ENCODE measurements around the gene MYOZ2.

Gene MYOZ2

GRCh38 chr4:119197772-119198212, 62.2 kb downstream of the MYOZ2 start (continued):
- TF ChIP-seq ZNF580 (tag by site-specific recombination; IDR thresholded peaks at IDR 0.05) (no peak), GLIS1 (tag by site-specific recombination; IDR thresholded peaks at IDR 0.05) (no peak)

GRCh38 chr4:119204916-119205315, 69.3 kb downstream of the MYOZ2 start:
- CTCF ChIA-PET = no interaction called here
- no peaks in the 10 kb centered on the region for H3K9me3 ChIP-seq (ENCODE audit: control insufficient read depth, insufficient read depth, low read depth, low read length)
- H3K27ac ChIP-seq (ENCODE audit: extremely low read depth, low read depth, low read length) = no peak overlapping the region
- no peak overlapping the region for H3K4me3 ChIP-seq (ENCODE audit: low read depth, low read length)
- POLR2A ChIA-PET = interaction anchor here (0.6 kb wide), 1 partner anchor 872 kb away, joined by 3 read pairs; no protein-coding TSS in a partner anchor
- no peaks in the 10 kb centered on the region for H3K36me3 ChIP-seq (ENCODE audit: control insufficient read depth in 2 of 2, insufficient read depth in 1 of 2, low read length in 2 of 2)
- no peaks in the 10 kb centered on the region for H3K4me1 ChIP-seq (ENCODE audit: control insufficient read depth, insufficient read depth, low read length)
- TF ChIP-seq ZBTB17 (tag by site-specific recombination; IDR thresholded peaks at IDR 0.05) (no peak), ZBTB8A (tag by site-specific recombination; IDR thresholded peaks at IDR 0.05) (no peak), ZNF654 (tag by site-specific recombination; IDR thresholded peaks at IDR 0.05; ENCODE audit: low read depth) (no peak), ZNF530 (tag by site-specific recombination; IDR thresholded peaks at IDR 0.05; ENCODE audit: low read depth) (no peak), ZNF350 (tag by site-specific recombination; IDR thresholded peaks at IDR 0.05) (no peak)

- no peaks in the 10 kb centered on the region for H3K4me1 ChIP-seq (ENCODE audit: control insufficient read depth, insufficient read depth, low read length)
- ChIA-PET CTCF (no interaction called here), POLR2A (no interaction called here)
- no peaks in the 10 kb centered on the region for H3K9me3 ChIP-seq (ENCODE audit: control insufficient read depth, insufficient read depth, low read depth, low read length)
- no peak overlapping the region for H3K4me3 ChIP-seq (ENCODE audit: low read depth, low read length)
- no peaks in the 10 kb centered on the region for H3K36me3 ChIP-seq (ENCODE audit: control insufficient read depth in 2 of 2, insufficient read depth in 1 of 2, low read length in 2 of 2)
- H3K27ac ChIP-seq (ENCODE audit: extremely low read depth, low read depth, low read length) = no peak overlapping the region
- TF ChIP-seq ZNF76 (tag by site-specific recombination; IDR thresholded peaks at IDR 0.05; ENCODE audit: borderline replicate concordance, low read depth) (no peak), ZNF274 (IDR thresholded peaks at IDR 0.05; ENCODE audit: low read length) (no peak), ZNF274 (tag by site-specific recombination; IDR thresholded peaks at IDR 0.05; ENCODE audit: borderline replicate concordance) (no peak), ZNF18 (tag by site-specific recombination; IDR thresholded peaks at IDR 0.05) (no peak), SALL2 (tag by site-specific recombination; IDR thresholded peaks at IDR 0.05; ENCODE audit: borderline replicate concordance) (no peak), ZNF26 (tag by site-specific recombination; IDR thresholded peaks at IDR 0.05) (no peak), ZNF426 (tag by site-specific recombination; IDR thresholded peaks at IDR 0.05) (no peak), KLF9 (tag by site-specific recombination; IDR thresholded peaks at IDR 0.05; ENCODE audit: low read depth) (no peak), ZNF624 (tag by site-specific recombination; IDR thresholded peaks at IDR 0.05) (no peak)
Measured at GRCh38 chr4:119205690-119206089, 70.1 kb downstream of the MYOZ2 start.

- POLR2A ChIA-PET = no interaction called here
- TF ChIP-seq ZNF518A (tag by site-specific recombination; conservative IDR thresholded peaks at IDR 0.05; ENCODE audit: low read depth) (no peak), ZNF398 (tag by site-specific recombination; IDR thresholded peaks at IDR 0.05) (no peak), ZSCAN16 (tag by site-specific recombination; IDR thresholded peaks at IDR 0.05) (no peak)
- CTCF ChIA-PET = interaction anchor here (0.6 kb wide), 1 partner anchor 10 kb away, joined by 3 read pairs; no protein-coding TSS in a partner anchor
- no peaks in the 10 kb centered on the region for H3K36me3 ChIP-seq (ENCODE audit: control insufficient read depth in 2 of 2, insufficient read depth in 1 of 2, low read length in 2 of 2)
- no peak overlapping the region for H3K4me3 ChIP-seq (ENCODE audit: low read depth, low read length)
- no peak overlapping the region for H3K27ac ChIP-seq (ENCODE audit: extremely low read depth, low read depth, low read length)
- H3K9me3 ChIP-seq (ENCODE audit: control insufficient read depth, insufficient read depth, low read depth, low read length) = no peaks in the 10 kb centered on the region
- H3K4me1 ChIP-seq (ENCODE audit: control insufficient read depth, insufficient read depth, low read length) = no peaks in the 10 kb centered on the region
Measured at GRCh38 chr4:119206178-119206577, 70.5 kb downstream of the MYOZ2 start.
